Measurements from ENCODE around the gene ZYG11B.

- no peak for TF ChIP-seq EZH2 (IDR thresholded peaks at IDR 0.05; ENCODE audit: borderline replicate concordance, low read depth, low read length, severe bottlenecking)
- no peak for TF ChIP-seq CTCF (IDR thresholded peaks at IDR 0.05; ENCODE audit: extremely low read depth in 1 of 2, insufficient read depth in 1 of 2, low read depth in 1 of 2, low read length in 2 of 2)
- TF ChIP-seq JUN (IDR thresholded peaks at IDR 0.05; ENCODE audit: borderline replicate concordance, insufficient read depth, insufficient read length, low read depth), result no peak
- no peak for TF ChIP-seq MYC (IDR thresholded peaks at IDR 0.05; ENCODE audit: low read depth, low read length)
- TF ChIP-seq POLR2A (IDR thresholded peaks at IDR 0.05; ENCODE audit: low read depth, low read length), result no peak
These were observed 41.7 kb upstream of the ZYG11B start for GRCh38 chr1:52684545-52684944.
